ENCODE data around the gene BLOC1S1. TPM values are rescaled to one million over a fixed set of nuclear protein-coding genes. Genes with fewer than 3 reads are reported as not detected.
A peak's percentile ranks its signal among the peaks of the same experiment; 100 is the strongest.

The BLOC1S1 gene
- total and polyA plus RNA-seq, 9 of the 15 experiments (the other 6 are each of a cell fraction or from before 2014, with no cell fraction given) = 75.2 to 161 (median 98.8) TPM

DNA sequence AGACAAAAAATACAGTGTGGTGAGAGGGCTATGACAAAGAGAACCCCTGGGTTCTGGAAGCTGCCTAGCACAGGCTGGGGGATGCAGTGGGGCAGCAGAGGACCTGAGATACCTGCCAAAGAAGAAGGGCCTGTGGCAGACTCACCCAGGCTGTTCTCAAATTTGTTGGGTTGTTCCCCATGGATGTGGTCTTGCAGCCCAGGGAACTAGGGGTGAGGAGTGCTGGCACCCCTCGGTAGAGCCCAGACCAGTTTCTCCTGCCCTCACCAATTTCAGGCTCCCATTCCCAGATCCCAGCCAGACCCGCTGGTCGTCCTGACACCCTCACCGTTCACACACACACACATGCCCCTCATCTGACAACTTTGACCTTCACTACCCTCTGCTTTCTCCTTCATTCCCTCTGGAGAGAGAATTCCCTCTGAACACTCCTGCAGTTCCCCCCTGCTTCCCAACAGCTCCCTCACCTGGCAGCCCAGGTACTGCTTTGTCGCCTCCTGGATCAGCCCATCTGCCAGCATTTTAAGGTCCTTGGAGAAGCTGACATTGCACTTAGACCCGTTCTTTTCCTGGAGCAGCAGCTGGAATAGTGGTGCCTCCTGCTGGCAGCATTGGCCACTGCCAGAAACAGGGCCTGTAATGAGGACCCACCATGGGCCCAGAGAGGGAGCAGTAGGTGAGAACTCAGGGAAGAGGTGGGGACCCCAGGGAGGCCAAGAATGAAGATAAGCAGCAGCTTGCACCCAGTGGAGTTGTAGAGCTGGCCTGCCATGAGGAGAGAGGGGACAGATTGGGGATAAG lies 21.1 kb downstream of the BLOC1S1 start (continued):
- no peak for TF ChIP-seq CHD7 (IDR thresholded peaks at IDR 0.05; ENCODE audit: low read depth, low read length)
- no peak for TF ChIP-seq ZBTB43 (CRISPR knock-in tag; IDR thresholded peaks at IDR 0.05)
- TF ChIP-seq CC2D1A (IDR thresholded peaks at IDR 0.05) = peak; percentile 48; the same call in 1 of the 2 replicates
- 0 out of 2 replicates have a peak, but pooled peaks have one; percentile 39 for TF ChIP-seq ZNF384 (IDR thresholded peaks at IDR 0.05; ENCODE audit: low read depth, low read length)
- TF ChIP-seq KDM2B (CRISPR knock-in tag; IDR thresholded peaks at IDR 0.05) = no peak
- TF ChIP-seq CAMTA2 (CRISPR knock-in tag; conservative IDR thresholded peaks at IDR 0.05) = no peak
- no peak for TF ChIP-seq NFE2L1 (tag; IDR thresholded peaks at IDR 0.05; ENCODE audit: borderline replicate concordance, low read depth)
- no peak for TF ChIP-seq SMARCC2 (IDR thresholded peaks at IDR 0.05; ENCODE audit: low read depth)
- 0 out of 2 replicates have a peak, but pooled peaks have one; percentile 35 for TF ChIP-seq MTA1 (IDR thresholded peaks at IDR 0.05; ENCODE audit: borderline replicate concordance)
- peak; percentile 76; the same call in 1 of the 2 replicates for TF ChIP-seq ESRRA (IDR thresholded peaks at IDR 0.05; ENCODE audit: borderline replicate concordance, low read depth)
- no peak for TF ChIP-seq CBX5 (IDR thresholded peaks at IDR 0.05; ENCODE audit: borderline replicate concordance, low read depth)
